Measurements from ENCODE around the gene AXDND1.
"Not testable (repeated sequence)": the region's sequence is repeated elsewhere in the genome, so short reads cannot be mapped to it uniquely, and the experiment has no call there.

AXDND1 gene

DNA sequence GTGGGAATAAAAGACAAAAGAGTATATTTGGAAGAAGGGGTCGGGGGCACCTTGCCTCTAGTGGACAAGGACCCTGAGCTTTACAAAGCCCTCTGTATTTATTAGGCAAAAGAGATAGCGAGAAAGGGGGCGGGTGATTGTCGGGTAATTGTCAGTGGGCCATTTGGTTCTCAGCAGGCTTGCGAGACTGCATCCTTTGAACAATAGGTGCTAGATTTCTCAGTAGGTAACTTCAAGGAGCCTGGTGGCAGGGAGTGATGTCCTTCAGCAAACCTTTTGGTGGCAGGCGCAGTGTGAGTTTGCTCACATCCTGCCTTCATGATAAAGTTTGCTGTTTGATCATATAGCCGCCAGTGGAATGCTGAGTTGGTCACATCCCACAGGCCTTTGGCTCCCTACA, 71.4 kb downstream of the AXDND1 start:
- Histone ChIP-seq H3K56ac (ENCODE audit: low read length) (no peak overlapping the region), H2AK5ac (ENCODE audit: low read length) (no peak overlapping the region), H3K36me3 (ENCODE audit: control insufficient read depth, insufficient read depth, low read length) (no peaks in the 10 kb centered on the region), H3K4me1 (ENCODE audit: control insufficient read depth, low read depth, low read length) (no peaks in the 10 kb centered on the region), H2BK5ac (ENCODE audit: low read length) (no peak overlapping the region), H3K18ac (ENCODE audit: low read length) (no peak overlapping the region), H3K4me2 (ENCODE audit: low read length) (no peak overlapping the region), H3K27ac (ENCODE audit: low read depth, low read length) (no peak overlapping the region), H3K23ac (ENCODE audit: low read length) (no peak overlapping the region), H4K5ac (ENCODE audit: low read length) (no peak overlapping the region), H3K79me1 (ENCODE audit: low read length) (no peaks in the 10 kb centered on the region), H4K8ac (ENCODE audit: low read depth, low read length) (no peak overlapping the region), H2BK15ac (replicated peaks; ENCODE audit: low read depth) (no peak overlapping the region), H3K4ac (ENCODE audit: low read depth, low read length) (no peak overlapping the region), H3K4me3 (ENCODE audit: low read length) (no peak overlapping the region), H3K27me3 (ENCODE audit: insufficient read depth, low read length, poor library complexity) (no peaks in the 10 kb centered on the region), H3K9ac (ENCODE audit: low read length) (no peak overlapping the region), H2BK120ac (ENCODE audit: low read depth, low read length) (no peak overlapping the region), H3K79me2 (ENCODE audit: control insufficient read depth, insufficient read depth, low read length) (no peaks in the 10 kb centered on the region)
- WGBS (ENCODE audit: extremely low coverage, insufficient coverage, low lambda C conversion rate) = no CpG with 5 or more reads among the region's 7 CpGs
- peak; percentile 85 for DNase-seq

DNA sequence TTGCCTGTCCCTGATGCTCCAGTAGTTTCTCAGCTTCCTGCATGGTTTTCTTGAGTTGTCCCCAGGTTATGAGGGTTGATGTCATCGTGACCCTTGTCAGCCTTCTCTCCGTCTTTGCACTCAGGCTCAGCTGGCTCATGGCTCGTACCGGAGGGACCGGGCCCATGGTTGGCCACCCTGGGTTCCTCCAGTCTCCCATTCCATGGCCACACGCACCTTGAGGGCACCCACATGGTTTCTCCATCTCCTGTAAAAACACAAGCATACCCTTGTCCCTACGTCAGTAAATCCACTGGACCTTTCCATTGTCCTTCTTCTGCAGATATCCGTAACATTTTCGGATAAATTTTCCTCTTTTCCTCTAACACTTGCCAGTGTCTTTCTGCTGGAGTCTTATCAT, 73.9 kb downstream of the AXDND1 start:
- not testable (repeated sequence) for H3K27ac ChIP-seq (ENCODE audit: low read depth, low read length); H3K36me3 ChIP-seq (ENCODE audit: control insufficient read depth, insufficient read depth, low read length); H3K27me3 ChIP-seq (ENCODE audit: insufficient read depth, low read length, poor library complexity); H3K79me2 ChIP-seq (ENCODE audit: control insufficient read depth, insufficient read depth, low read length); H2BK5ac ChIP-seq (ENCODE audit: low read length); H3K9ac ChIP-seq (ENCODE audit: low read length); H3K4ac ChIP-seq (ENCODE audit: low read depth, low read length); H3K4me3 ChIP-seq (ENCODE audit: low read length); H2BK15ac ChIP-seq (replicated peaks; ENCODE audit: low read depth); H3K23ac ChIP-seq (ENCODE audit: low read length); DNase-seq; H2AK5ac ChIP-seq (ENCODE audit: low read length); H3K4me2 ChIP-seq (ENCODE audit: low read length); H4K5ac ChIP-seq (ENCODE audit: low read length); H3K4me1 ChIP-seq (ENCODE audit: control insufficient read depth, low read depth, low read length); H3K56ac ChIP-seq (ENCODE audit: low read length); H3K18ac ChIP-seq (ENCODE audit: low read length); H2BK120ac ChIP-seq (ENCODE audit: low read depth, low read length); H3K79me1 ChIP-seq (ENCODE audit: low read length); H4K8ac ChIP-seq (ENCODE audit: low read depth, low read length)
- WGBS (ENCODE audit: extremely low coverage, insufficient coverage, low lambda C conversion rate) = no CpG with 5 or more reads among the region's 9 CpGs

DNA sequence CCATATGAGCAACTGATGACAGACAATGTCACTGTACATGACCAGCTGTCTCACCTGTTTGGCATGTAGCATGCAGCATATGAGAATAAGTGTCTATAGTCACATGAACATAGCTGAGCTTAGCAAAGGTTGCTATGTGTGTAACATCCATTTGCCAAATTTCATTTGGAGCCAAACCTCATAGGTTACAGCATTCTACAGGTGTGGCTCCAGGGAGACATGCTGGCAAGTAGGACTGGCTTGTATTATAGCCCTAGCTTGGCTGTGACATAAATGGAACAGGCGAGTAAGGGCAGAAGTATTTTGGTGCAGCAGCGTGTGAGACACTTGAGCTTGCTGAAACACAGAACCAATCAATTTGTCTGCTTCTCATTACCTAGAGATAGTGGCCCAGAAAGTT, 74.5 kb downstream of the AXDND1 start:
- no CpG with 5 or more reads among the region's 2 CpGs for WGBS (ENCODE audit: extremely low coverage, insufficient coverage, low lambda C conversion rate)
- not testable (repeated sequence) for H2BK15ac ChIP-seq (replicated peaks; ENCODE audit: low read depth); H3K56ac ChIP-seq (ENCODE audit: low read length); H3K79me2 ChIP-seq (ENCODE audit: control insufficient read depth, insufficient read depth, low read length); H3K4me2 ChIP-seq (ENCODE audit: low read length); H2BK120ac ChIP-seq (ENCODE audit: low read depth, low read length); H3K79me1 ChIP-seq (ENCODE audit: low read length); DNase-seq; H3K18ac ChIP-seq (ENCODE audit: low read length); H3K4ac ChIP-seq (ENCODE audit: low read depth, low read length); H2AK5ac ChIP-seq (ENCODE audit: low read length); H3K9ac ChIP-seq (ENCODE audit: low read length); H3K23ac ChIP-seq (ENCODE audit: low read length); H4K5ac ChIP-seq (ENCODE audit: low read length); H4K8ac ChIP-seq (ENCODE audit: low read depth, low read length); H3K4me3 ChIP-seq (ENCODE audit: low read length); H3K27ac ChIP-seq (ENCODE audit: low read depth, low read length); H3K36me3 ChIP-seq (ENCODE audit: control insufficient read depth, insufficient read depth, low read length); H3K4me1 ChIP-seq (ENCODE audit: control insufficient read depth, low read depth, low read length); H3K27me3 ChIP-seq (ENCODE audit: insufficient read depth, low read length, poor library complexity); H2BK5ac ChIP-seq (ENCODE audit: low read length)

DNA sequence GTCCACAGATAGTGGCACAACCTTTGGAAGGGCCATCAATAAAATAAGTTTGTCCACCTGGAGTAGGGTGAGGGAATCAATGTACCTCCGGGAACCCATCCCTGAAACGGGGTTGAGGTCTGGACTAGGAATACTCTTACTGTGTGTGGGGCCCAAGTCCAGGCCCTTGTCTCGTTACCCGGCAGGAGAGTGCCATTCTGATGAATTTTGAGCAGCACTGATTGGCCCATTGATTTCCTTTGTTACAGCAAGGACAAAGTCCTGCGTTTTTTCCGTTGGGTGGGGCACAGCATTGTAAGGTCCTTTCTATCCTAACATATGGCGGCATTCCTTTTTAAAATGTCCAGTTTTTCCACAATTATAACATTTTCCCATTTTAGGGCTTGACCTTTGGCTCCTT, 75.2 kb downstream of the AXDND1 start:
- Histone ChIP-seq H2AK5ac (ENCODE audit: low read length) (no peak overlapping the region), H3K4me3 (ENCODE audit: low read length) (no peak overlapping the region), H4K5ac (ENCODE audit: low read length) (no peak overlapping the region), H3K36me3 (ENCODE audit: control insufficient read depth, insufficient read depth, low read length) (no peaks in the 10 kb centered on the region), H3K27me3 (ENCODE audit: insufficient read depth, low read length, poor library complexity) (no peaks in the 10 kb centered on the region), H2BK15ac (replicated peaks; ENCODE audit: low read depth) (no peak overlapping the region), H3K4me1 (ENCODE audit: control insufficient read depth, low read depth, low read length) (no peaks in the 10 kb centered on the region), H3K56ac (ENCODE audit: low read length) (no peak overlapping the region), H2BK5ac (ENCODE audit: low read length) (no peak overlapping the region), H3K4ac (ENCODE audit: low read depth, low read length) (no peak overlapping the region), H3K9ac (ENCODE audit: low read length) (no peak overlapping the region), H3K27ac (ENCODE audit: low read depth, low read length) (no peak overlapping the region), H3K18ac (ENCODE audit: low read length) (no peak overlapping the region), H4K8ac (ENCODE audit: low read depth, low read length) (no peak overlapping the region), H3K4me2 (ENCODE audit: low read length) (no peak overlapping the region), H3K23ac (ENCODE audit: low read length) (no peak overlapping the region), H3K79me2 (ENCODE audit: control insufficient read depth, insufficient read depth, low read length) (no peaks in the 10 kb centered on the region), H3K79me1 (ENCODE audit: low read length) (no peaks in the 10 kb centered on the region), H2BK120ac (ENCODE audit: low read depth, low read length) (no peak overlapping the region)
- DNase-seq = no peak
- WGBS (ENCODE audit: extremely low coverage, insufficient coverage, low lambda C conversion rate) = no CpG with 5 or more reads among the region's 7 CpGs

DNA sequence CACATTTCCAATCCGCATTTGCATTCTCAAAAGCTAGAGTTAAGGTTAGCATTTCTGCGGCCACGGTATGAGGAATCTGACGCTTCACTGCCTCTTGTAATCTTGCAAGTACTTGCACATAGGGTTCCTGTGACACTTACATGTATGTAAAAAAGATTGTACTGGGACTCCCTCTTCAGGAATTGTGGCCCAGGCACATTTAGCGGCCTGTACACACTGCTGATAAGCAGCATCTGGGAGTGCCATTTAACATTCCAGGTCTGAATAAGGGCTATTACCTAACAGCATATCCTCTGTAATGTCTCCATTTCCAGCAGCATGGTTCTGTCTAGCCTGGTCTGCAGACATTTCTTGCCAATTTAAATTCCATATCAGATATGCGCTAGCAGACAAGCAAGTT, 75.7 kb downstream of the AXDND1 start:
- Histone ChIP-seq H3K27ac (ENCODE audit: low read depth, low read length) (no peak overlapping the region), H2BK120ac (ENCODE audit: low read depth, low read length) (no peak overlapping the region), H3K27me3 (ENCODE audit: insufficient read depth, low read length, poor library complexity) (no peaks in the 10 kb centered on the region), H3K4me1 (ENCODE audit: control insufficient read depth, low read depth, low read length) (no peaks in the 10 kb centered on the region), H3K36me3 (ENCODE audit: control insufficient read depth, insufficient read depth, low read length) (no peaks in the 10 kb centered on the region), H3K4me3 (ENCODE audit: low read length) (no peak overlapping the region), H2AK5ac (ENCODE audit: low read length) (no peak overlapping the region), H2BK15ac (replicated peaks; ENCODE audit: low read depth) (no peak overlapping the region), H3K23ac (ENCODE audit: low read length) (no peak overlapping the region), H3K18ac (ENCODE audit: low read length) (no peak overlapping the region), H3K4ac (ENCODE audit: low read depth, low read length) (no peak overlapping the region), H4K5ac (ENCODE audit: low read length) (no peak overlapping the region), H3K9ac (ENCODE audit: low read length) (no peak overlapping the region), H3K4me2 (ENCODE audit: low read length) (no peak overlapping the region), H3K79me1 (ENCODE audit: low read length) (no peaks in the 10 kb centered on the region), H4K8ac (ENCODE audit: low read depth, low read length) (no peak overlapping the region), H3K56ac (ENCODE audit: low read length) (no peak overlapping the region), H2BK5ac (ENCODE audit: low read length) (no peak overlapping the region), H3K79me2 (ENCODE audit: control insufficient read depth, insufficient read depth, low read length) (no peaks in the 10 kb centered on the region)
- no peak for DNase-seq
- no CpG with 5 or more reads among the region's 6 CpGs for WGBS (ENCODE audit: extremely low coverage, insufficient coverage, low lambda C conversion rate)

DNA sequence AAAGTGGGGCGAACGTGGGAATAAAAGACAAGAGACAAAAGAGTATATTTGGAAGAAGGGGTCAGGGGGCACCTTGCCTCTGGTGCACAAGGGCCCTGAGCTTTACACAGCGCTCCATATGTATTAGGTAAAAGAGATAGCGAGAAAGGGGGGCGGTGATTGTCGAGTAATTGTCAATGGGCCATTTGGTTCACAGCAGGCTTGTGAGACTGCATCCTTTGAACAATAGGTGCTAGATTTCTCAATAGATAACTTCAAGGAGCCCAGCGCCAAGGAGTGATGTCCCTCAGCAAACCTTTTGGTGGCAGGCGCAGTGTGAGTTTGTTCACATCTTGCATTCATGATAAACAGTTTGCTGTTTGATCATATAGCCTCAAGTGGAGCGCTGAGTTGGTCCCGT, 77.1 kb downstream of the AXDND1 start:
- not testable (repeated sequence) for H3K79me2 ChIP-seq (ENCODE audit: control insufficient read depth, insufficient read depth, low read length); H3K4me3 ChIP-seq (ENCODE audit: low read length); H3K4ac ChIP-seq (ENCODE audit: low read depth, low read length); H2BK15ac ChIP-seq (replicated peaks; ENCODE audit: low read depth); H3K36me3 ChIP-seq (ENCODE audit: control insufficient read depth, insufficient read depth, low read length); H4K8ac ChIP-seq (ENCODE audit: low read depth, low read length); H4K5ac ChIP-seq (ENCODE audit: low read length); H3K79me1 ChIP-seq (ENCODE audit: low read length); H3K56ac ChIP-seq (ENCODE audit: low read length); H3K27me3 ChIP-seq (ENCODE audit: insufficient read depth, low read length, poor library complexity); H2AK5ac ChIP-seq (ENCODE audit: low read length); H3K23ac ChIP-seq (ENCODE audit: low read length); H3K4me1 ChIP-seq (ENCODE audit: control insufficient read depth, low read depth, low read length); H3K9ac ChIP-seq (ENCODE audit: low read length); H3K4me2 ChIP-seq (ENCODE audit: low read length)
- peak; percentile 83 for DNase-seq
- H2BK5ac ChIP-seq (ENCODE audit: low read length) = peak overlapping the region; percentile 78
- peak overlapping the region; percentile 57 for H3K27ac ChIP-seq (ENCODE audit: low read depth, low read length)
- peak overlapping the region; percentile 60 for H3K18ac ChIP-seq (ENCODE audit: low read length)
- H2BK120ac ChIP-seq (ENCODE audit: low read depth, low read length) = peak overlapping the region; percentile 6
- WGBS (ENCODE audit: extremely low coverage, insufficient coverage, low lambda C conversion rate) = no CpG with 5 or more reads among the region's 10 CpGs

Data from mesendoderm (in vitro differentiated cells).